Activated CD4-positive, alpha-beta memory T cell treated with anti-CD3 and anti-CD28 coated beads for 36 hours (primary cell): ENCODE data around the gene PQBP1. TPM values are rescaled to one million over a fixed set of nuclear protein-coding genes. Genes with fewer than 3 reads are reported as not detected.

Experiments used
- CTCF ChIA-PET: fragments of 350-600 bp; sonication (Branson Sonifier 250); formaldehyde crosslinking; loops from one replicate; lab custom pipeline; 2021; ENCODE audit warnings: antibody characterized with exemption, inconsistent platforms; lab: Charles Lee
- POLR2A ChIA-PET: fragments of 350-600 bp; sonication (Branson Sonifier 250); formaldehyde crosslinking; loops from one replicate; lab custom pipeline; 2021; ENCODE audit warnings: antibody characterized with exemption; lab: Charles Lee
- DNase-seq: peaks from one replicate; pipeline ENCODE4 v3.0.0-alpha.2; 2020
- H3K27ac Mint-ChIP-seq: one replicate; pipeline ENCODE4 v1.8.0; 2021; ENCODE audit warnings: mixed read lengths
- H3K27me3 Mint-ChIP-seq: one replicate; pipeline ENCODE4 v1.8.0; 2021; ENCODE audit warnings: mixed read lengths
- H3K36me3 Mint-ChIP-seq: one replicate; pipeline ENCODE4 v1.8.0; 2021; ENCODE audit warnings: mixed read lengths
- H3K4me1 Mint-ChIP-seq: one replicate; pipeline ENCODE4 v1.8.0; 2021; ENCODE audit warnings: low read depth, mixed read lengths
- H3K4me3 Mint-ChIP-seq: one replicate; pipeline ENCODE4 v1.8.0; 2021; ENCODE audit warnings: mild to moderate bottlenecking, mixed read lengths
- H3K9me3 Mint-ChIP-seq: one replicate; pipeline ENCODE4 v1.8.0; 2021; ENCODE audit warnings: mixed read lengths
- intact Hi-C: fragments of 100-400 bp; cut with micrococcal nuclease; formaldehyde crosslinking; loops from one replicate; pipeline ENCODE4 v1.15.1; 2023
- total RNA-seq, 2 experiments: library from RNA; stranded (reverse); gene quantifications; one replicate each; pipeline ENCODE4 v1.2.3, GENCODE V29; 2021

Gene PQBP1
- total RNA-seq, 2 experiments from 2014 or later: 85.0 to 85.5 TPM

DNA sequence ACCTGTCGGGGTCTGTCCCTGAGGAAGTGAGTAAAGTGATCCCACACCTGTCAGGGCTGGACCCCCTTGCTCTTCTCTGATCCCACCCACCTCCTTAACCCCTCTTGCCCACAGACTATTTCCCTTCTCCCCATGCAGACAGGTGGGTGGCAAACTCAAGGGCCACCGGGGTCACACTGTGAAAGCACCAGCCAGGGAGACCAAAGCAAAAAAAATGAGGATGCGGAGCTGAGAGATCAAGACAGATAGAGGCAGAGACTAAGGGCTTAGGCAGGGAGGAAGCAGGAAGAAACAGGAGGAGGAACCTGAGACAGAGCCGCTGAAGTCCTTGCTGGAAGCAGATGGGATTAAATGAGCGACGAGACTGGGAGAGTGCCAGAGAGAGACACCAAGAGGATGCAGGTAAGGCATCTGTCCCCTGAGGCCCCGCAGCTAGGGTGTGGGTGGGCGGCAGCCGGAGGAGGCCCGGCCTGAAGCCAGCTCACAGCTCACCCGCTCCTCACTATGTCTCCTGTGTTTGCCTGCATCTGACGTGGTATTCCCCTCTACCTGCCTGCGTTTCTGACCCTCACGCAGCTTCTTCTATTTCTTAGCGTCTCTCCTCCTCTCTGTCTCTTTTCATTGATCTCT lies 7.3 kb upstream of the PQBP1 start:
- Mint-ChIP-seq H3K36me3 (peaks cover 4% of the 10 kb centered on the region), H3K4me3 (peak overlapping the region; percentile 77), H3K4me1 (peaks cover 15% of the 10 kb centered on the region), H3K9me3 (no peaks in the 10 kb centered on the region), H3K27me3 (no peaks in the 10 kb centered on the region), H3K27ac (peak overlapping the region; percentile 64)
- DNase-seq: peak; percentile 31
- intact Hi-C loops: loop anchor here (2.0 to 10.0 kb wide), 3 partner anchors 52 to 243 kb away; partner anchors contain the start of gene HDAC6
- POLR2A ChIA-PET: interaction anchor here (0.6 kb wide), 1 partner anchor 1010 kb away, joined by 3 read pairs; no protein-coding TSS in a partner anchor
- CTCF ChIA-PET: interaction anchor here (0.5 to 1.9 kb wide), 3 partner anchors 53 to 867 kb away, joined by 3 to 9 read pairs (median 5); no protein-coding TSS in a partner anchor

- CTCF ChIA-PET: interaction anchor here (0.5 to 1.9 kb wide), 10 partner anchors 21 to 866 kb away, joined by 3 to 9 read pairs (median 3); partner anchors contain the start of gene SLC35A2
Measured at GRCh38 chrX:48890934-48891401, 6.8 kb upstream of the PQBP1 start.

GRCh38 chrX:48891402-48892288 lies 6.1 kb upstream of the PQBP1 start:
- intact Hi-C loops: loop anchor here (1.0 to 10.0 kb wide), 4 partner anchors 51 to 244 kb away; partner anchors contain the start of genes HDAC6 and TFE3
- DNase-seq: peak; percentile 88
- H3K9me3 Mint-ChIP-seq: no peaks in the 10 kb centered on the region
- POLR2A ChIA-PET: interaction anchor here (1.0 kb wide), 1 partner anchor 52 kb away, joined by 3 read pairs; no protein-coding TSS in a partner anchor
- H3K36me3 Mint-ChIP-seq: peaks cover 5% of the 10 kb centered on the region
- peak overlapping the region; percentile 77 for H3K4me3 Mint-ChIP-seq
- H3K4me1 Mint-ChIP-seq: peaks cover 22% of the 10 kb centered on the region
- peak overlapping the region; percentile 65 for H3K27ac Mint-ChIP-seq
- no peaks in the 10 kb centered on the region for H3K27me3 Mint-ChIP-seq
- CTCF ChIA-PET: interaction anchor here (0.6 to 1.9 kb wide), 11 partner anchors 12 to 147 kb away, joined by 3 to 9 read pairs (median 3); partner anchors contain the start of genes KCND1 and SLC35A2

More at GRCh38 chrX:48890934-48891401, 6.8 kb upstream of the PQBP1 start:
- Mint-ChIP-seq H3K27ac (peak overlapping the region; percentile 64), H3K4me1 (peaks cover 18% of the 10 kb centered on the region), H3K36me3 (peaks cover 5% of the 10 kb centered on the region), H3K9me3 (no peaks in the 10 kb centered on the region), H3K4me3 (peak overlapping the region; percentile 77), H3K27me3 (no peaks in the 10 kb centered on the region)
- POLR2A ChIA-PET: interaction anchor here (0.6 kb wide), 1 partner anchor 1009 kb away, joined by 3 read pairs; no protein-coding TSS in a partner anchor
- intact Hi-C loops: loop anchor here (1.0 to 10.0 kb wide), 4 partner anchors 52 to 244 kb away; partner anchors contain the start of genes HDAC6 and TFE3
- peak; percentile 33 for DNase-seq

DNA sequence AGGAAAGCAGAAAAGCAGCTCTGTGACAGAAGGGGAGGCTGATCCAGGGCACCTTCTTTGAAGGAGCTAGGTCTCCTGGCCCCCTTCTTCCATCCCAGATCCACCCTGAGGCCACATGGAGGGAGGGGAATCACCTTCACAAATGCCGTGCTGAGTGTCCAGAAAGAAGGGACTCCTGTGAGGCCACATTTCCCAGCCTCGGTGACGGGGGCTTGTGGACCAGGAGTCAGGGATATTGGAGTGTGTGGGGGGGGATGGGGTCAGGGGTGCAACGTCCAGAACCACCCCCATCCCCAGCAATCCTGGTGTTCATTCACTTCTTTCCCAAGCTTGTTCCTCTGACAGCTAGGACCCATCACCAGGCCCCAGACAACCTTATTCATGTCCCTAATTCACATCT lies 4.8 kb upstream of the PQBP1 start:
- CTCF ChIA-PET: interaction anchor here (1.2 kb wide), 1 partner anchor 79 kb away, joined by 3 read pairs; the partner anchor contains the start of gene KCND1
- POLR2A ChIA-PET: no interaction called here
- Mint-ChIP-seq H3K27me3 (no peaks in the 10 kb centered on the region), H3K4me1 (peaks cover 26% of the 10 kb centered on the region), H3K27ac (no peak overlapping the region), H3K4me3 (no peak overlapping the region), H3K9me3 (no peaks in the 10 kb centered on the region), H3K36me3 (peaks cover 5% of the 10 kb centered on the region)
- intact Hi-C loops: loop anchor here (5.0 to 10.0 kb wide), 2 partner anchors 88 to 246 kb away; partner anchors contain the start of gene HDAC6
- no peak for DNase-seq

DNA sequence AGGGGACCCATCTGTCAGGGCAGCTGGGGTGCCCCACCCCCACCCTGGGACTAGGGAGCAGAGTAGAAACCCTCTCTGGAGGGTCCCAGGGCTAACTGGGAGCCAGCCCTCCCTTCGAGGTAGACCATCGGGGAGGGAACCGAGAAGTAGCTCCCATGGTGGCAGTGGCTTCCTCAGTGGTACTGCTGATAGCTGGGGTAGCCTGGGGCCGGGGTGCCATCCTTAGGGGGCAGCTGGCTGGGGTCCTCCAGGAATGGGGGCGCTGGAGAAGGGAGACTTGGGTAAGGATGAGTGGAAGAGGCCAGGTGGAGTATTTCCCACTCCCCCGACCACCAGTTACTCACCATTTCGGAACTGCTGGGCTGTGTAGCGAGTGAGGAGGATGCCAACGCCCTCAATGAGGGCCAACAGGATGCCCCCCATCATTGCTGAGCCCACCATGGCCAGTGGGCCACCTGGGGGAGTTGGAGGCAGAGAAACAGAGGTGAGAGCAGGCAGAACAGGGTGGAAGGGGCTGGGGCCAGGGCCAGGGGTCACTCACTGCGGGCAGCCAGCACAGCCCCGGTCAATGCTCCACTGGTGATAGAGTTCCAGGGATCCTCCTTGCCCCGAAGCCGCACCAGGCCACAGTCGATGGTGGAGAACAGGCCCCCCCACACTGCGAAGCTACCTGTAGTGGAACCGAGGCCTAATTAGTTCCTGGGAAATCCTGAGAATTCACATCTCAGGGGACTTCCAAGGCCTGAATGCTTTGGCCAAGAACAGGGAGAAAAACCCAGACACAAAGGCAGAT lies 4.0 kb upstream of the PQBP1 start:
- H3K36me3 Mint-ChIP-seq: peaks cover 8% of the 10 kb centered on the region
- no peaks in the 10 kb centered on the region for H3K9me3 Mint-ChIP-seq
- peaks cover 27% of the 10 kb centered on the region for H3K4me1 Mint-ChIP-seq
- CTCF ChIA-PET: no interaction called here
- intact Hi-C loops: loop anchor here (5.0 to 10.0 kb wide), 2 partner anchors 89 to 246 kb away; partner anchors contain the start of gene HDAC6
- POLR2A ChIA-PET: no interaction called here
- DNase-seq: no peak
- no peak overlapping the region for H3K27ac Mint-ChIP-seq
- no peaks in the 10 kb centered on the region for H3K27me3 Mint-ChIP-seq
- H3K4me3 Mint-ChIP-seq: no peak overlapping the region

DNA sequence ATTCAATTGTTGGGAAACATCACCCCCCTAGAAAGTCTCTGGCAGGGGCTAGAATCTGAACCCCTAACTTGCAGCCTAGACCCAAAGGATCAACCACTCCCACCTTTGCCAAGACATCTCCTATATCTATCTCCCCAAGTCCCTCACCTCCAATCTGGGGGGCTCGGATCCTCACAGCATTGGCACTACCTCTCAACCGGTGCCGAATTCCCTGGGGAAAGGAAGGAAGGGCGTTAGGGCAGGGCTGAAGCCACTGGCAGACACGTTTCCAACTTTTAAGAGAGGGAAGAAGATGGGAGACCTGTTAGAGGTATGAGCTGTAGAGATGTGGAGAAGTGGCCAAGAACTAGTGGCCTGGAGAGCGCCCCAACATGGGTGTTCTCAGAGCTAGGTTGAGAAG lies 2.8 kb upstream of the PQBP1 start:
- Mint-ChIP-seq H3K27me3 (no peaks in the 10 kb centered on the region), H3K4me3 (no peak overlapping the region), H3K9me3 (no peaks in the 10 kb centered on the region), H3K36me3 (peaks cover 8% of the 10 kb centered on the region), H3K4me1 (peaks cover 27% of the 10 kb centered on the region), H3K27ac (no peak overlapping the region)
- intact Hi-C loops: loop anchor here (5.0 to 10.0 kb wide), 2 partner anchors 90 to 248 kb away; partner anchors contain the start of gene HDAC6
- no peak for DNase-seq
- ChIA-PET POLR2A (no interaction called here), CTCF (no interaction called here)

DNA sequence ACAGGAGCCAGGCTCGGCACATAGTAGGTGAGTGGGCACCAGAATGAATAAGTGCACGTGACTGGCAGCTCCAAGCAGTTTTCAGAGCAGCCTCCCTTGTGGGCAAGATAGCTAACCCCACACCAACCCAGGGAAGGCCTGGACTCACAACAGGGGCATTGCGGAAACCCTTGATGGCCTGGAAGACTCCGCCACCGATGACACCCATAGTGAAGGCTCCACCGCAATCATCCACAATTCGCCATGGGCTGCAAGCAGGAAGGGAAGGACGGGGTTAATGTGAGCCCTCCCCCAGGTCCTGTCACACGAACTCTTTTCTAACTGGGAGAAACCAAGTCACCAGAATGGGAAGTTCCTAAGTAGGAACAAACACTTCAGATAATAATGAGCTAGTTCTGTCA lies 1.1 kb upstream of the PQBP1 start:
- peak overlapping the region; percentile 88 for H3K27ac Mint-ChIP-seq
- H3K4me1 Mint-ChIP-seq: peaks cover 20% of the 10 kb centered on the region

DNA sequence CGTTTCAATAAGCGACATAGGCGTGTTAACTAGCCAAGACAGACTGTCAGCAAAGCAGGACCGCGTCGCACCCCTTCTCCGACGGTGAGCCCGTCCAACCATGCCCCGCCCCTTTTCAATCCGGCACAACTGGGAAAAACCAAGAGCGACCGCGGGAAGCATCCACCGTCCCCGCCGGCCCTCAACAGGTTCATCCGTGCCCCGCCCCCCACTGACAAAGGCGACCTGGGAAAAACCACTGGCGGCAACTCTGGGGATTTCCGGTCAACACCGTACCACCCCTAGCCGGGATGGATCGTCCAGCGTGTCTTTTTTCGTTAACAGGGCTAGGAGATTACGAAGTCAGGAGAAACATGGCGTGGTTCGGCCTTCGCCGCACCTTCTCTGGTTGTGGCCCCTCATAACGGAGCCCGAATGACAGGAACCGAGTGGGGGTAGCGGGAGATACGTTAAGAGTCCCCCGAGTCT lies 539 bp upstream of the PQBP1 start:
- peaks cover 16% of the 10 kb centered on the region for H3K4me1 Mint-ChIP-seq
- no peaks in the 10 kb centered on the region for H3K9me3 Mint-ChIP-seq
- peak overlapping the region; percentile 88 for H3K27ac Mint-ChIP-seq
- intact Hi-C loops: loop anchor here (1.0 to 10.0 kb wide), 4 partner anchors 14 to 146 kb away; partner anchors contain the start of genes HDAC6, PIM2, SLC35A2 and TFE3
- H3K36me3 Mint-ChIP-seq: peaks cover 14% of the 10 kb centered on the region
- CTCF ChIA-PET: interaction anchor here (1.0 to 1.6 kb wide), 4 partner anchors 40 to 249 kb away, joined by 3 to 6 read pairs (median 4); no protein-coding TSS in a partner anchor
- H3K27me3 Mint-ChIP-seq: no peaks in the 10 kb centered on the region
- DNase-seq: peak; percentile 75
- peak overlapping the region; percentile 79 for H3K4me3 Mint-ChIP-seq
- POLR2A ChIA-PET: interaction anchor here (1.3 to 2.0 kb wide), 9 partner anchors 10 to 201 kb away, joined by 4 to 32 read pairs (median 5); partner anchors contain the start of genes GRIPAP1, SLC35A2 and SUV39H1

More for the DNA sequence above, 1.1 kb upstream of the PQBP1 start:
- H3K9me3 Mint-ChIP-seq: no peaks in the 10 kb centered on the region
- no peaks in the 10 kb centered on the region for H3K27me3 Mint-ChIP-seq
- DNase-seq: no peak
- ChIA-PET POLR2A (interaction anchor here (0.6 to 2.0 kb wide), 4 partner anchors 14 to 1311 kb away, joined by 3 to 32 read pairs (median 8); partner anchors contain the start of gene SLC35A2), CTCF (interaction anchor here (1.0 to 1.3 kb wide), 2 partner anchors 63 to 147 kb away, joined by 3 read pairs; no protein-coding TSS in a partner anchor)
- peaks cover 11% of the 10 kb centered on the region for H3K36me3 Mint-ChIP-seq
- peak overlapping the region; percentile 79 for H3K4me3 Mint-ChIP-seq
- intact Hi-C loops: loop anchor here (1.0 to 10.0 kb wide), 4 partner anchors 15 to 147 kb away; partner anchors contain the start of genes HDAC6, PIM2, SLC35A2 and TFE3

DNA sequence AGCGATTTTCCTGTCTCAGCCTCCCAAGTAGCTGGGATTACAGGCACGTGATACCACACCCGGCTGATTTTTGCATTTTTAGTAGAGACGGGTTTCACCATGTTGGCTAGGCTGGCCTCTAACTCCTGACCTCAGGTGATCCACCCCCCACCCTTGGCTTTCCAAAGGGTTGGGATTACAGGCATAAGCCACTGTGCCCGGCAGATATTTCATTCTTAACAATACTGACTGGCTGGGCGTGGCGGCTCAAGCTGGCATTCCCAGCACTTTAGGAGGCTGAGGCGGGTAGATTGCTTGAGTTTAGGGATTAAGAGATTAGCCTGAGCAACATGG lies 1.3 kb downstream of the PQBP1 start:
- intact Hi-C loops: loop anchor here (10.0 kb wide), 1 partner anchor 94 kb away; the partner anchor contains the start of gene HDAC6
- H3K9me3 Mint-ChIP-seq: no peaks in the 10 kb centered on the region
- POLR2A ChIA-PET: interaction anchor here (1.1 kb wide), 1 partner anchor 20 kb away, joined by 4 read pairs; no protein-coding TSS in a partner anchor
- peaks cover 16% of the 10 kb centered on the region for H3K4me1 Mint-ChIP-seq
- no peak overlapping the region for H3K4me3 Mint-ChIP-seq
- no peak for DNase-seq
- H3K27ac Mint-ChIP-seq: no peak overlapping the region
- H3K36me3 Mint-ChIP-seq: peaks cover 18% of the 10 kb centered on the region
- CTCF ChIA-PET: no interaction called here
- no peaks in the 10 kb centered on the region for H3K27me3 Mint-ChIP-seq

- H3K4me3 Mint-ChIP-seq: no peak overlapping the region
- CTCF ChIA-PET: no interaction called here
- H3K36me3 Mint-ChIP-seq: peaks cover 13% of the 10 kb centered on the region
Measured at GRCh38 chrX:48901069-48901468, 3.3 kb downstream of the PQBP1 start.

More at GRCh38 chrX:48901069-48901468, 3.3 kb downstream of the PQBP1 start:
- POLR2A ChIA-PET: no interaction called here
- H3K4me1 Mint-ChIP-seq: peaks cover 9% of the 10 kb centered on the region
- no peaks in the 10 kb centered on the region for H3K9me3 Mint-ChIP-seq
- no peaks in the 10 kb centered on the region for H3K27me3 Mint-ChIP-seq
- H3K27ac Mint-ChIP-seq: no peak overlapping the region
- DNase-seq: no peak
- intact Hi-C loops: no loop called here
